ENCODE measurements around the gene UXT.

Gene UXT

GRCh38 chrX:47659421-47659726 lies 394 bp upstream of the UXT start (continued):
- TF ChIP-seq, protein P1, sequence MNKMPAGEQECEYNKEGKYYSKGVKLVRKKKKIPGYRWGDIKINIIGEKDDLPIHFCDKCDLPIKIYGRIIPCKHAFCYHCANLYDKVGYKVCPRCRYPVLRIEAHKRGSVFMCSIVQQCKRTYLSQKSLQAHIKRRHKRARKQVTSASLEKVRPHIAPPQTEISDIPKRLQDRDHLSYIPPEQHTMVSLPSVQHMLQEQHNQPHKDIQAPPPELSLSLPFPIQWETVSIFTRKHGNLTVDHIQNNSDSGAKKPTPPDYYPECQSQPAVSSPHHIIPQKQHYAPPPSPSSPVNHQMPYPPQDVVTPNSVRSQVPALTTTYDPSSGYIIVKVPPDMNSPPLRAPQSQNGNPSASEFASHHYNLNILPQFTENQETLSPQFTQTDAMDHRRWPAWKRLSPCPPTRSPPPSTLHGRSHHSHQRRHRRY (tag by site-specific recombination; IDR thresholded peaks at IDR 0.05), result no peak
- TF ChIP-seq SETDB1 (IDR thresholded peaks at IDR 0.05; ENCODE audit: insufficient read length, low read length) (peak; percentile 76), ELK4 (IDR thresholded peaks at IDR 0.05; ENCODE audit: borderline replicate concordance, low read depth, low read length) (no peak), ZNF701 (tag by site-specific recombination; IDR thresholded peaks at IDR 0.05) (no peak), ZNF629 (tag by site-specific recombination; IDR thresholded peaks at IDR 0.05) (no peak), TCF7L2 (IDR thresholded peaks at IDR 0.05; ENCODE audit: borderline replicate concordance, low read depth, low read length) (peak; percentile 60; the same call in 1 of the 2 replicates), ZNF311 (tag by site-specific recombination; IDR thresholded peaks at IDR 0.05; ENCODE audit: borderline replicate concordance) (no peak), ZBTB17 (tag by site-specific recombination; IDR thresholded peaks at IDR 0.05) (no peak), ZNF335 (tag by site-specific recombination; conservative IDR thresholded peaks at IDR 0.05) (peak; percentile 24; the same call in 1 of the 2 replicates), BCL6B (tag by site-specific recombination; IDR thresholded peaks at IDR 0.05) (no peak), ZNF366 (tag by site-specific recombination; conservative IDR thresholded peaks at IDR 0.05) (no peak)
- TF ChIP-seq, protein P2, sequence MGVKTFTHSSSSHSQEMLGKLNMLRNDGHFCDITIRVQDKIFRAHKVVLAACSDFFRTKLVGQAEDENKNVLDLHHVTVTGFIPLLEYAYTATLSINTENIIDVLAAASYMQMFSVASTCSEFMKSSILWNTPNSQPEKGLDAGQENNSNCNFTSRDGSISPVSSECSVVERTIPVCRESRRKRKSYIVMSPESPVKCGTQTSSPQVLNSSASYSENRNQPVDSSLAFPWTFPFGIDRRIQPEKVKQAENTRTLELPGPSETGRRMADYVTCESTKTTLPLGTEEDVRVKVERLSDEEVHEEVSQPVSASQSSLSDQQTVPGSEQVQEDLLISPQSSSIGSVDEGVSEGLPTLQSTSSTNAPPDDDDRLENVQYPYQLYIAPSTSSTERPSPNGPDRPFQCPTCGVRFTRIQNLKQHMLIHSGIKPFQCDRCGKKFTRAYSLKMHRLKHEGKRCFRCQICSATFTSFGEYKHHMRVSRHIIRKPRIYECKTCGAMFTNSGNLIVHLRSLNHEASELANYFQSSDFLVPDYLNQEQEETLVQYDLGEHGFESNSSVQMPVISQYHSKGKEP (tag by site-specific recombination; IDR thresholded peaks at IDR 0.05), result no peak

DNA sequence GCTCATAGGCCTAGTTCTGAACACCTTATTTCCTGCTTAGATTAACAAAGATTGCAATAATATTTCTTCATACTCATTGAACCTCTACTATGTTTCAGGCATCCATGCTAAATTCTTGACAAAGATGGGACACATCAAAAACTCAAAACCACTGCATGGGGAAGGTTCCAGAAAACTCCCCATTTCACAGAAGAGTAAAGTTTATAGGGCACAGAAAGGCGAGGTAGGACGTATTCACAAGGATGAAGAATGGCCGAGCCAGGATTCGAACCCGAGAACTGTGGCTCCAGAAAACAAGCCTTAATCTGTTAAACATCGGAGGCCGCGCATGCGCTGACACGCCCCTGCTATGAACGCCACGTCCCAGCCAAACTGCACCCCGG lies 688 bp downstream of the UXT start:
- ChIA-PET POLR2A (no interaction called here), CTCF (no interaction called here)
- Histone ChIP-seq H3K4me1 (ENCODE audit: control insufficient read depth, insufficient read depth, low read length) (no peaks in the 10 kb centered on the region), H3K9me3 (ENCODE audit: control insufficient read depth, insufficient read depth, low read depth, low read length) (no peaks in the 10 kb centered on the region), H3K4me3 (ENCODE audit: low read depth, low read length) (peak overlapping the region; percentile 78), H3K36me3 (ENCODE audit: control insufficient read depth in 2 of 2, insufficient read depth in 1 of 2, low read length in 2 of 2) (peaks cover 16 to 42% of the 10 kb centered on the region in 2 experiments; a peak in 2 of 3 replicates), H3K27ac (ENCODE audit: extremely low read depth, low read depth, low read length) (no peak overlapping the region)
- TF ChIP-seq ZFHX2 (tag by site-specific recombination; conservative IDR thresholded peaks at IDR 0.05) (no peak), ZNF670 (tag by site-specific recombination; IDR thresholded peaks at IDR 0.05; ENCODE audit: low read depth) (no peak), BCL11A (tag by site-specific recombination; IDR thresholded peaks at IDR 0.05; ENCODE audit: low read depth) (no peak), ZNF664 (tag by site-specific recombination; IDR thresholded peaks at IDR 0.05) (0 out of 2 replicates have a peak, but pooled peaks have one; percentile 21), ZNF548 (tag by site-specific recombination; IDR thresholded peaks at IDR 0.05) (no peak), ZNF677 (tag by site-specific recombination; IDR thresholded peaks at IDR 0.05) (no peak), KLF1 (tag by site-specific recombination; IDR thresholded peaks at IDR 0.05) (no peak), ZNF48 (tag by site-specific recombination; IDR thresholded peaks at IDR 0.05) (no peak), KLF16 (tag by site-specific recombination; IDR thresholded peaks at IDR 0.05) (no peak), ZNF148 (tag by site-specific recombination; IDR thresholded peaks at IDR 0.05; ENCODE audit: borderline replicate concordance) (no peak), ZNF610 (tag by site-specific recombination; IDR thresholded peaks at IDR 0.05; ENCODE audit: borderline replicate concordance) (no peak), ZNF561 (tag by site-specific recombination; IDR thresholded peaks at IDR 0.05; ENCODE audit: borderline replicate concordance) (no peak), ZNF785 (tag by site-specific recombination; IDR thresholded peaks at IDR 0.05) (no peak)
- TF ChIP-seq, protein P3, sequence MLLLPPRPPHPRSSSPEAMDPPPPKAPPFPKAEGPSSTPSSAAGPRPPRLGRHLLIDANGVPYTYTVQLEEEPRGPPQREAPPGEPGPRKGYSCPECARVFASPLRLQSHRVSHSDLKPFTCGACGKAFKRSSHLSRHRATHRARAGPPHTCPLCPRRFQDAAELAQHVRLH (tag by site-specific recombination; IDR thresholded peaks at IDR 0.05), result peak; percentile 35; the same call in 1 of the 2 replicates
